Skeletal muscle tissue (tissue), 4 donors: ENCODE data around the gene E2F1. TPM values are rescaled to one million over a fixed set of nuclear protein-coding genes. Genes with fewer than 3 reads are reported as not detected.

Experiments used
- H3K27ac ChIP-seq: one replicate; pipeline ENCODE4 v1.7.0; 2013; ENCODE audit warnings: mild to moderate bottlenecking, low read depth, low read length, inconsistent platforms
- H3K27me3 ChIP-seq, 3 donors: one replicate each; pipeline ENCODE4 v1.7.0; 2013; ENCODE audit warnings: low read length in 3 of 3; ENCODE audit not compliant: control insufficient read depth in 3 of 3, insufficient read depth in 3 of 3
- H3K36me3 ChIP-seq, 3 donors: one replicate each; pipeline ENCODE4 v1.7.0; 2013; ENCODE audit warnings: low read length in 3 of 3; ENCODE audit not compliant: control insufficient read depth in 3 of 3, insufficient read depth in 3 of 3
- H3K4me1 ChIP-seq, 3 donors: one replicate each; pipeline ENCODE4 v1.7.0; 2013; ENCODE audit warnings: low read length in 3 of 3, mild to moderate bottlenecking in 3 of 3; ENCODE audit not compliant: control insufficient read depth in 3 of 3, insufficient read depth in 3 of 3
- H3K4me3 ChIP-seq, 3 donors: one replicate each; pipeline ENCODE4 v1.7.0; 2013; ENCODE audit warnings: low read length in 3 of 3
- H3K9ac ChIP-seq, 3 donors: one replicate each; pipeline ENCODE4 v1.7.0; 2013; ENCODE audit warnings: low read length in 3 of 3, mild to moderate bottlenecking in 3 of 3, moderate library complexity in 2 of 3, low read depth in 1 of 3
- H3K9me3 ChIP-seq, 3 donors: one replicate each; pipeline ENCODE4 v1.7.0; 2013; ENCODE audit warnings: low read length in 3 of 3; ENCODE audit not compliant: control insufficient read depth in 3 of 3
- total RNA-seq: library from RNA; depleted of rRNA; stranded (reverse); fragments of >200 nt; gene quantifications from one replicate; pipeline ENCODE4 v1.2.3, GENCODE V29; 2014
- donor health status: Osteomylitis.

The E2F1 gene
- total RNA-seq, 1 donor from 2014 or later: 5.2 TPM

- Histone ChIP-seq H3K27me3 (no peaks in the 10 kb centered on the region), H3K4me1 (no peaks in the 10 kb centered on the region), H3K9me3 (no peaks in the 10 kb centered on the region), H3K9ac (no peak overlapping the region), H3K36me3 (peaks cover 34 to 67% (median 50%) of the 10 kb centered on the region in 3 donors), H3K27ac (no peak overlapping the region), H3K4me3 (no peak overlapping the region)
These were observed 58.5 kb downstream of the E2F1 start for GRCh38 chr20:33627577-33628216.

- H3K27me3 ChIP-seq: no peaks in the 10 kb centered on the region
- H3K4me1 ChIP-seq: no peaks in the 10 kb centered on the region
- H3K4me3 ChIP-seq: no peak overlapping the region
- H3K9me3 ChIP-seq: no peaks in the 10 kb centered on the region
- H3K9ac ChIP-seq: no peak overlapping the region
- H3K27ac ChIP-seq: no peak overlapping the region
- peaks cover 30 to 64% (median 46%) of the 10 kb centered on the region in 3 donors for H3K36me3 ChIP-seq
These were observed 60.0 kb downstream of the E2F1 start for GRCh38 chr20:33626190-33626589.

Other genes starting within 250 kb of the E2F1 start
- 36.5 TPM for gene SNTA1, start 242.6 kb downstream of the E2F1 start, total RNA-seq
- 10.4 TPM for gene CBFA2T2, start 196.3 kb downstream of the E2F1 start, total RNA-seq
- gene C20orf144, start 24.1 kb downstream of the E2F1 start, total RNA-seq: not detected
- gene ACTL10, start 19.4 kb downstream of the E2F1 start, total RNA-seq: 1.0 TPM
- 32.4 TPM for gene NECAB3, start 12.0 kb downstream of the E2F1 start, total RNA-seq
- 7.3 TPM for gene PXMP4, start 33.9 kb upstream of the E2F1 start, total RNA-seq
- gene ZNF341, start 45.6 kb upstream of the E2F1 start, total RNA-seq: 1.0 TPM
- 24.0 TPM for gene CHMP4B, start 125.0 kb upstream of the E2F1 start, total RNA-seq